GM12878 (cell line): ENCODE results near the gene MINPP1.
"Not testable (repeated sequence)": the region's sequence is repeated elsewhere in the genome, so short reads cannot be mapped to it uniquely, and the experiment has no call there.

Experiments used
- POLR2A ChIP-seq: IDR thresholded peaks from 2 replicates; pipeline ENCODE4 v1.6.1; 2011; ENCODE audit warnings: low read depth, mild to moderate bottlenecking, low read length
- SP1 ChIP-seq: IDR thresholded peaks from one replicate; pipeline ENCODE4 v1.6.1; 2011; ENCODE audit warnings: low read depth, low read length
- SREBF2 ChIP-seq: IDR thresholded peaks from 2 replicates; pipeline ENCODE4 v1.6.1; 2012; ENCODE audit warnings: mild to moderate bottlenecking, low read length
- ZNF384 ChIP-seq: IDR thresholded peaks from 2 replicates; pipeline ENCODE4 v1.6.1; 2012; ENCODE audit warnings: low read depth, mild to moderate bottlenecking, low read length, improper control_type of control experiment, borderline replicate concordance
- TF ChIP-seq, protein P1 (sequence below), 3 experiments: IDR thresholded peaks in 2 of 3; conservative IDR thresholded peaks in 1 of 3; 2 replicates each; pipeline ENCODE4 v1.5.1; 2011; ENCODE audit warnings: low read depth in 3 of 3, low read length in 3 of 3, mild to moderate bottlenecking in 3 of 3, control low read depth in 2 of 3, moderate library complexity in 2 of 3, inconsistent platforms in 1 of 3, mixed read lengths in 1 of 3; ENCODE audit not compliant: control insufficient read depth in 2 of 3, insufficient read depth in 1 of 3; ENCODE audit errors: extremely low read depth in 1 of 3
- TF ChIP-seq, protein P2 (sequence below): fragments of 450-650 bp; IDR thresholded peaks from 2 replicates; pipeline ENCODE4 v1.6.1; 2017; ENCODE audit warnings: low read depth, mild to moderate bottlenecking, moderate library complexity

GRCh38 chr10:87498106-87498789, 6.4 kb upstream of the MINPP1 start:
- TF ChIP-seq, protein P1, sequence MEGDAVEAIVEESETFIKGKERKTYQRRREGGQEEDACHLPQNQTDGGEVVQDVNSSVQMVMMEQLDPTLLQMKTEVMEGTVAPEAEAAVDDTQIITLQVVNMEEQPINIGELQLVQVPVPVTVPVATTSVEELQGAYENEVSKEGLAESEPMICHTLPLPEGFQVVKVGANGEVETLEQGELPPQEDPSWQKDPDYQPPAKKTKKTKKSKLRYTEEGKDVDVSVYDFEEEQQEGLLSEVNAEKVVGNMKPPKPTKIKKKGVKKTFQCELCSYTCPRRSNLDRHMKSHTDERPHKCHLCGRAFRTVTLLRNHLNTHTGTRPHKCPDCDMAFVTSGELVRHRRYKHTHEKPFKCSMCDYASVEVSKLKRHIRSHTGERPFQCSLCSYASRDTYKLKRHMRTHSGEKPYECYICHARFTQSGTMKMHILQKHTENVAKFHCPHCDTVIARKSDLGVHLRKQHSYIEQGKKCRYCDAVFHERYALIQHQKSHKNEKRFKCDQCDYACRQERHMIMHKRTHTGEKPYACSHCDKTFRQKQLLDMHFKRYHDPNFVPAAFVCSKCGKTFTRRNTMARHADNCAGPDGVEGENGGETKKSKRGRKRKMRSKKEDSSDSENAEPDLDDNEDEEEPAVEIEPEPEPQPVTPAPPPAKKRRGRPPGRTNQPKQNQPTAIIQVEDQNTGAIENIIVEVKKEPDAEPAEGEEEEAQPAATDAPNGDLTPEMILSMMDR (IDR thresholded peaks at IDR 0.05 in 2 of 3, conservative IDR thresholded peaks at IDR 0.05 in 1 of 3; ENCODE audit: control insufficient read depth in 2 of 3, extremely low read depth in 1 of 3, insufficient read depth in 1 of 3, low read depth in 3 of 3, low read length in 3 of 3): not testable (repeated sequence)
- not testable (repeated sequence) for TF ChIP-seq ZNF384, POLR2A, SP1, SREBF2
- TF ChIP-seq, protein P2, sequence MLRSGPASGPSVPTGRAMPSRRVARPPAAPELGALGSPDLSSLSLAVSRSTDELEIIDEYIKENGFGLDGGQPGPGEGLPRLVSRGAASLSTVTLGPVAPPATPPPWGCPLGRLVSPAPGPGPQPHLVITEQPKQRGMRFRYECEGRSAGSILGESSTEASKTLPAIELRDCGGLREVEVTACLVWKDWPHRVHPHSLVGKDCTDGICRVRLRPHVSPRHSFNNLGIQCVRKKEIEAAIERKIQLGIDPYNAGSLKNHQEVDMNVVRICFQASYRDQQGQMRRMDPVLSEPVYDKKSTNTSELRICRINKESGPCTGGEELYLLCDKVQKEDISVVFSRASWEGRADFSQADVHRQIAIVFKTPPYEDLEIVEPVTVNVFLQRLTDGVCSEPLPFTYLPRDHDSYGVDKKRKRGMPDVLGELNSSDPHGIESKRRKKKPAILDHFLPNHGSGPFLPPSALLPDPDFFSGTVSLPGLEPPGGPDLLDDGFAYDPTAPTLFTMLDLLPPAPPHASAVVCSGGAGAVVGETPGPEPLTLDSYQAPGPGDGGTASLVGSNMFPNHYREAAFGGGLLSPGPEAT: not testable (repeated sequence)
